Measurements from ENCODE around the gene LNX1.

GRCh38 chr4:53535567-53535966 lies 55.7 kb downstream of the LNX1 start:
- TF ChIP-seq, protein P1, sequence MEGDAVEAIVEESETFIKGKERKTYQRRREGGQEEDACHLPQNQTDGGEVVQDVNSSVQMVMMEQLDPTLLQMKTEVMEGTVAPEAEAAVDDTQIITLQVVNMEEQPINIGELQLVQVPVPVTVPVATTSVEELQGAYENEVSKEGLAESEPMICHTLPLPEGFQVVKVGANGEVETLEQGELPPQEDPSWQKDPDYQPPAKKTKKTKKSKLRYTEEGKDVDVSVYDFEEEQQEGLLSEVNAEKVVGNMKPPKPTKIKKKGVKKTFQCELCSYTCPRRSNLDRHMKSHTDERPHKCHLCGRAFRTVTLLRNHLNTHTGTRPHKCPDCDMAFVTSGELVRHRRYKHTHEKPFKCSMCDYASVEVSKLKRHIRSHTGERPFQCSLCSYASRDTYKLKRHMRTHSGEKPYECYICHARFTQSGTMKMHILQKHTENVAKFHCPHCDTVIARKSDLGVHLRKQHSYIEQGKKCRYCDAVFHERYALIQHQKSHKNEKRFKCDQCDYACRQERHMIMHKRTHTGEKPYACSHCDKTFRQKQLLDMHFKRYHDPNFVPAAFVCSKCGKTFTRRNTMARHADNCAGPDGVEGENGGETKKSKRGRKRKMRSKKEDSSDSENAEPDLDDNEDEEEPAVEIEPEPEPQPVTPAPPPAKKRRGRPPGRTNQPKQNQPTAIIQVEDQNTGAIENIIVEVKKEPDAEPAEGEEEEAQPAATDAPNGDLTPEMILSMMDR (IDR thresholded peaks at IDR 0.05): no peak
- TF ChIP-seq ZFX (IDR thresholded peaks at IDR 0.05; ENCODE audit: borderline replicate concordance): no peak
